H1 (cell line): ENCODE measurements around the gene FAM50B. TPM values are rescaled to one million over a fixed set of nuclear protein-coding genes. Genes with fewer than 3 reads are reported as not detected.

Source experiments
- CHD1 ChIP-seq: IDR thresholded peaks from 2 replicates; pipeline ENCODE4 v1.6.1; 2012; ENCODE audit warnings: low read depth, low read length, improper control_type of control experiment
- CHD2 ChIP-seq: IDR thresholded peaks from 2 replicates; pipeline ENCODE4 v1.6.1; 2012; ENCODE audit warnings: low read length, improper control_type of control experiment
- EP300 ChIP-seq, 2 experiments: IDR thresholded peaks; 1 replicate in 1 of 2; 2 replicates in 1 of 2; pipeline ENCODE4 v1.6.1; 2011 to 2012; ENCODE audit warnings: low read depth in 2 of 2, low read length in 2 of 2, mild to moderate bottlenecking in 2 of 2, borderline replicate concordance in 1 of 2, inconsistent platforms in 1 of 2, moderate library complexity in 1 of 2
- JUND ChIP-seq: IDR thresholded peaks from 2 replicates; pipeline ENCODE4 v1.6.1; 2011; ENCODE audit warnings: mild to moderate bottlenecking, improper control_type of control experiment, low read length
- PHF8 ChIP-seq: fragments of 200-600 bp; sonication (generic); conservative IDR thresholded peaks from 2 replicates; pipeline ENCODE4 v1.7.1; 2012; ENCODE audit warnings: low read depth, mild to moderate bottlenecking, inconsistent platforms, low read length, moderate library complexity
- YY1 ChIP-seq: IDR thresholded peaks from 2 replicates; pipeline ENCODE4 v1.6.1; 2011; ENCODE audit warnings: low read depth, mild to moderate bottlenecking, low read length
- ZNF274 ChIP-seq: IDR thresholded peaks from 2 replicates; pipeline ENCODE4 v1.7.0; 2012; ENCODE audit warnings: low read length, borderline replicate concordance; ENCODE audit errors: extremely low read depth
- polyA plus RNA-seq, 7 experiments: library from polyadenylated mRNA; depleted of rRNA in 3 of 7; stranded (reverse) in 5 of 7; unstranded in 2 of 7; fragments of >200 nt in 5 of 7; fragments of 200-250 nt in 2 of 7; gene quantifications; 1 replicate in 5 of 7; 2 replicates in 1 of 7; 4 replicates in 1 of 7; pipeline versions ENCODE4 v1.2.1 to v1.2.3, GENCODE V29; 2011 to 2013; ENCODE audit warnings: missing spikeins in 2 of 7, mixed read lengths in 2 of 7
- total RNA-seq: library from RNA; stranded (reverse); fragmentation: NEBNext Ultra II Directional; extraction: Animal tissue kit (Norgen Biotek cat#: 25700); gene quantifications from 2 replicates; pipeline ENCODE4 v1.2.1, GENCODE V29; 2021
- TF ChIP-seq, protein P1 (sequence below): fragments of 300-600 bp; sonication (generic); IDR thresholded peaks from 2 replicates; pipeline ENCODE4 v1.7.1; 2012; ENCODE audit warnings: low read length, moderate library complexity, mild to moderate bottlenecking, inconsistent platforms; ENCODE audit not compliant: insufficient replicate concordance
- TF ChIP-seq, protein P2 (sequence below): IDR thresholded peaks from 2 replicates; pipeline ENCODE4 v1.6.1; 2012; ENCODE audit warnings: inconsistent platforms

FAM50B gene
- total and polyA plus RNA-seq, 2 of the 8 experiments (the other 6 are each of a cell fraction or from before 2014, with no cell fraction given): 3.1 to 3.2 TPM

DNA sequence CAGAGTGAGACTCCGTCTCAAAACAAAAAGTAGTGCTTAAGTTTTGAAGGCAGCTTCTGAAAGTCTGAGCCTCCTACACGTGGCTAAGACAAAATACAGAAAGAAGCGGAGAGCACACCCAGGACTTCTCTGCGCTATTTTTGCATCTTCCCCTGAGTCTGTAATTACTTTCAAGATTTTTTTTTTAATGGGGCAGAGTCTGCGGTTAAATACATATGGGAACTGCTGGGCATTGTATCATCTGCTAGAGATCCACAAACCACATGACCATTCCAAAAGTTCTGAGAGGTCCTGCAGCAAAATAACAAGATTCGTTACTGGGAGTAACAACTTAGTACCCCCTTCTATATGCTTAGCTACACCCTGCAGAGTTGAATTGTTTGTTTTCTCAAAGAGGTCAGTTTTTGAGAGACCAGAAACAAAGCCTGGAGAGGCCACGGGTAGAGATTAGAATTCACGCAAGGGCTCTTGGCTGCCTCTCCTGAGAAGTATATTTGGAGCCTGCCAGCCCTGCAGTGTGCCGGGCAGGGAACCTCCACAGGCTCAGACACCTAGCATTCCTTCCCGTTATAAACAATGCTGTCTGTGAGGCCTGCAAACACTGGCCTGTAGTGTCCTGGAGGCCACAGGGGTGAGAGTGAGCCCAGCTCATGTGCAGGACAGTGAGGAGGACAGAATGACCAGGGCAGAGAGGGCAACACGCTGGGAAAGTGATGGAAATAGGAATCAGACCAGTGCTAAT is 48.2 kb upstream of the FAM50B start (continued):
- TF ChIP-seq, protein P1, sequence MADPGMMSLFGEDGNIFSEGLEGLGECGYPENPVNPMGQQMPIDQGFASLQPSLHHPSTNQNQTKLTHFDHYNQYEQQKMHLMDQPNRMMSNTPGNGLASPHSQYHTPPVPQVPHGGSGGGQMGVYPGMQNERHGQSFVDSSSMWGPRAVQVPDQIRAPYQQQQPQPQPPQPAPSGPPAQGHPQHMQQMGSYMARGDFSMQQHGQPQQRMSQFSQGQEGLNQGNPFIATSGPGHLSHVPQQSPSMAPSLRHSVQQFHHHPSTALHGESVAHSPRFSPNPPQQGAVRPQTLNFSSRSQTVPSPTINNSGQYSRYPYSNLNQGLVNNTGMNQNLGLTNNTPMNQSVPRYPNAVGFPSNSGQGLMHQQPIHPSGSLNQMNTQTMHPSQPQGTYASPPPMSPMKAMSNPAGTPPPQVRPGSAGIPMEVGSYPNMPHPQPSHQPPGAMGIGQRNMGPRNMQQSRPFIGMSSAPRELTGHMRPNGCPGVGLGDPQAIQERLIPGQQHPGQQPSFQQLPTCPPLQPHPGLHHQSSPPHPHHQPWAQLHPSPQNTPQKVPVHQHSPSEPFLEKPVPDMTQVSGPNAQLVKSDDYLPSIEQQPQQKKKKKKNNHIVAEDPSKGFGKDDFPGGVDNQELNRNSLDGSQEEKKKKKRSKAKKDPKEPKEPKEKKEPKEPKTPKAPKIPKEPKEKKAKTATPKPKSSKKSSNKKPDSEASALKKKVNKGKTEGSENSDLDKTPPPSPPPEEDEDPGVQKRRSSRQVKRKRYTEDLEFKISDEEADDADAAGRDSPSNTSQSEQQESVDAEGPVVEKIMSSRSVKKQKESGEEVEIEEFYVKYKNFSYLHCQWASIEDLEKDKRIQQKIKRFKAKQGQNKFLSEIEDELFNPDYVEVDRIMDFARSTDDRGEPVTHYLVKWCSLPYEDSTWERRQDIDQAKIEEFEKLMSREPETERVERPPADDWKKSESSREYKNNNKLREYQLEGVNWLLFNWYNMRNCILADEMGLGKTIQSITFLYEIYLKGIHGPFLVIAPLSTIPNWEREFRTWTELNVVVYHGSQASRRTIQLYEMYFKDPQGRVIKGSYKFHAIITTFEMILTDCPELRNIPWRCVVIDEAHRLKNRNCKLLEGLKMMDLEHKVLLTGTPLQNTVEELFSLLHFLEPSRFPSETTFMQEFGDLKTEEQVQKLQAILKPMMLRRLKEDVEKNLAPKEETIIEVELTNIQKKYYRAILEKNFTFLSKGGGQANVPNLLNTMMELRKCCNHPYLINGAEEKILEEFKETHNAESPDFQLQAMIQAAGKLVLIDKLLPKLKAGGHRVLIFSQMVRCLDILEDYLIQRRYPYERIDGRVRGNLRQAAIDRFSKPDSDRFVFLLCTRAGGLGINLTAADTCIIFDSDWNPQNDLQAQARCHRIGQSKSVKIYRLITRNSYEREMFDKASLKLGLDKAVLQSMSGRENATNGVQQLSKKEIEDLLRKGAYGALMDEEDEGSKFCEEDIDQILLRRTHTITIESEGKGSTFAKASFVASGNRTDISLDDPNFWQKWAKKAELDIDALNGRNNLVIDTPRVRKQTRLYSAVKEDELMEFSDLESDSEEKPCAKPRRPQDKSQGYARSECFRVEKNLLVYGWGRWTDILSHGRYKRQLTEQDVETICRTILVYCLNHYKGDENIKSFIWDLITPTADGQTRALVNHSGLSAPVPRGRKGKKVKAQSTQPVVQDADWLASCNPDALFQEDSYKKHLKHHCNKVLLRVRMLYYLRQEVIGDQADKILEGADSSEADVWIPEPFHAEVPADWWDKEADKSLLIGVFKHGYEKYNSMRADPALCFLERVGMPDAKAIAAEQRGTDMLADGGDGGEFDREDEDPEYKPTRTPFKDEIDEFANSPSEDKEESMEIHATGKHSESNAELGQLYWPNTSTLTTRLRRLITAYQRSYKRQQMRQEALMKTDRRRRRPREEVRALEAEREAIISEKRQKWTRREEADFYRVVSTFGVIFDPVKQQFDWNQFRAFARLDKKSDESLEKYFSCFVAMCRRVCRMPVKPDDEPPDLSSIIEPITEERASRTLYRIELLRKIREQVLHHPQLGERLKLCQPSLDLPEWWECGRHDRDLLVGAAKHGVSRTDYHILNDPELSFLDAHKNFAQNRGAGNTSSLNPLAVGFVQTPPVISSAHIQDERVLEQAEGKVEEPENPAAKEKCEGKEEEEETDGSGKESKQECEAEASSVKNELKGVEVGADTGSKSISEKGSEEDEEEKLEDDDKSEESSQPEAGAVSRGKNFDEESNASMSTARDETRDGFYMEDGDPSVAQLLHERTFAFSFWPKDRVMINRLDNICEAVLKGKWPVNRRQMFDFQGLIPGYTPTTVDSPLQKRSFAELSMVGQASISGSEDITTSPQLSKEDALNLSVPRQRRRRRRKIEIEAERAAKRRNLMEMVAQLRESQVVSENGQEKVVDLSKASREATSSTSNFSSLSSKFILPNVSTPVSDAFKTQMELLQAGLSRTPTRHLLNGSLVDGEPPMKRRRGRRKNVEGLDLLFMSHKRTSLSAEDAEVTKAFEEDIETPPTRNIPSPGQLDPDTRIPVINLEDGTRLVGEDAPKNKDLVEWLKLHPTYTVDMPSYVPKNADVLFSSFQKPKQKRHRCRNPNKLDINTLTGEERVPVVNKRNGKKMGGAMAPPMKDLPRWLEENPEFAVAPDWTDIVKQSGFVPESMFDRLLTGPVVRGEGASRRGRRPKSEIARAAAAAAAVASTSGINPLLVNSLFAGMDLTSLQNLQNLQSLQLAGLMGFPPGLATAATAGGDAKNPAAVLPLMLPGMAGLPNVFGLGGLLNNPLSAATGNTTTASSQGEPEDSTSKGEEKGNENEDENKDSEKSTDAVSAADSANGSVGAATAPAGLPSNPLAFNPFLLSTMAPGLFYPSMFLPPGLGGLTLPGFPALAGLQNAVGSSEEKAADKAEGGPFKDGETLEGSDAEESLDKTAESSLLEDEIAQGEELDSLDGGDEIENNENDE: no peak
- TF ChIP-seq ZNF274: no peak
- TF ChIP-seq PHF8: no peak
- TF ChIP-seq EP300 (IDR thresholded peaks at IDR 0.05; ENCODE audit: borderline replicate concordance in 1 of 2, low read depth in 2 of 2, low read length in 2 of 2): no peak
- no peak for TF ChIP-seq YY1
- TF ChIP-seq CHD2: no peak
- TF ChIP-seq CHD1: no peak
- TF ChIP-seq JUND: no peak
- TF ChIP-seq, protein P2, sequence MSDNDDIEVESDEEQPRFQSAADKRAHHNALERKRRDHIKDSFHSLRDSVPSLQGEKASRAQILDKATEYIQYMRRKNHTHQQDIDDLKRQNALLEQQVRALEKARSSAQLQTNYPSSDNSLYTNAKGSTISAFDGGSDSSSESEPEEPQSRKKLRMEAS: no peak
